H1 (cell line): Measurements from ENCODE around the gene TMEM63C. TPM values are rescaled to one million over a fixed set of nuclear protein-coding genes. Genes with fewer than 3 reads are reported as not detected.

Source experiments
- CTCF ChIP-seq, 3 experiments: IDR thresholded peaks; 1 replicate in 2 of 3; 2 replicates in 1 of 3; pipeline versions ENCODE4 v1.5.1 to v1.6.1; 2011; ENCODE audit warnings: low read length in 3 of 3, mild to moderate bottlenecking in 3 of 3, inconsistent platforms in 2 of 3, low read depth in 1 of 3, moderate library complexity in 1 of 3; ENCODE audit not compliant: insufficient read depth in 1 of 3; ENCODE audit errors: control extremely low read depth in 1 of 3
- RNF2 ChIP-seq: fragments of 200-900, 300-1000 bp; sonication (generic); IDR thresholded peaks from 2 replicates; pipeline ENCODE4 v1.7.1; 2016; ENCODE audit warnings: borderline replicate concordance, low read depth, mild to moderate bottlenecking, antibody characterized with exemption, low read length; ENCODE audit not compliant: poor library complexity, severe bottlenecking; ENCODE audit errors: missing control alignments
- SIX5 ChIP-seq: IDR thresholded peaks from 2 replicates; pipeline ENCODE4 v1.6.1; 2011; ENCODE audit warnings: mild to moderate bottlenecking, low read depth, low read length
- TCF12 ChIP-seq: IDR thresholded peaks from 2 replicates; pipeline ENCODE4 v1.6.1; 2011; ENCODE audit warnings: low read depth, mild to moderate bottlenecking, low read length
- polyA plus RNA-seq, 7 experiments: library from polyadenylated mRNA; depleted of rRNA in 3 of 7; stranded (reverse) in 5 of 7; unstranded in 2 of 7; fragments of >200 nt in 5 of 7; fragments of 200-250 nt in 2 of 7; gene quantifications; 1 replicate in 5 of 7; 2 replicates in 1 of 7; 4 replicates in 1 of 7; pipeline versions ENCODE4 v1.2.1 to v1.2.3, GENCODE V29; 2011 to 2013; ENCODE audit warnings: missing spikeins in 2 of 7, mixed read lengths in 2 of 7
- total RNA-seq: library from RNA; stranded (reverse); fragmentation: NEBNext Ultra II Directional; extraction: Animal tissue kit (Norgen Biotek cat#: 25700); gene quantifications from 2 replicates; pipeline ENCODE4 v1.2.1, GENCODE V29; 2021

Gene TMEM63C
- total and polyA plus RNA-seq, 2 of the 8 experiments (the other 6 are each of a cell fraction or from before 2014, with no cell fraction given), result 3.0 to 7.6 TPM

DNA sequence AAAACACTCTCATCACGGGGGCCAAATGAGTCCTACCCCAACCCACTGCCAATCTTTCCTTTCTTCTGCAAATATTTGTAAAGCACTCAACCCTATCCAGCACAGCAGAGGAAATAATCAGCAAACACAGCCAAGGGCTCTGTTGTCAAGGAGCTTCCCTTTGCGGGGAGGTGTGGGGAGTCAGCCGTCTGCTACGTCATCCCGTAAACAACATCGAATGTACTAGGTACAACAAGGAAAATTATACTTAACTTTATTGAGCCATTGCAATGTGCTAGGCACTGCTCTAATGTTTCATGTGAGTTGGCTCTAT lies 22.8 kb downstream of the TMEM63C start (continued):
- TF ChIP-seq CTCF (IDR thresholded peaks at IDR 0.05; ENCODE audit: control extremely low read depth in 1 of 3, insufficient read depth in 1 of 3, low read depth in 1 of 3, low read length in 3 of 3) (no peak), SIX5 (no peak), TCF12 (no peak), RNF2 (no peak)
